D341Med (cell line): Measurements from ENCODE around the gene PKIB.
"Not testable (repeated sequence)": the region's sequence is repeated elsewhere in the genome, so short reads cannot be mapped to it uniquely, and the experiment has no call there.

Experiments used
- DNase-seq: peaks from one replicate; pipeline ENCODE4 v3.0.0; 2012; ENCODE audit warnings: low spot score

Gene PKIB

DNA sequence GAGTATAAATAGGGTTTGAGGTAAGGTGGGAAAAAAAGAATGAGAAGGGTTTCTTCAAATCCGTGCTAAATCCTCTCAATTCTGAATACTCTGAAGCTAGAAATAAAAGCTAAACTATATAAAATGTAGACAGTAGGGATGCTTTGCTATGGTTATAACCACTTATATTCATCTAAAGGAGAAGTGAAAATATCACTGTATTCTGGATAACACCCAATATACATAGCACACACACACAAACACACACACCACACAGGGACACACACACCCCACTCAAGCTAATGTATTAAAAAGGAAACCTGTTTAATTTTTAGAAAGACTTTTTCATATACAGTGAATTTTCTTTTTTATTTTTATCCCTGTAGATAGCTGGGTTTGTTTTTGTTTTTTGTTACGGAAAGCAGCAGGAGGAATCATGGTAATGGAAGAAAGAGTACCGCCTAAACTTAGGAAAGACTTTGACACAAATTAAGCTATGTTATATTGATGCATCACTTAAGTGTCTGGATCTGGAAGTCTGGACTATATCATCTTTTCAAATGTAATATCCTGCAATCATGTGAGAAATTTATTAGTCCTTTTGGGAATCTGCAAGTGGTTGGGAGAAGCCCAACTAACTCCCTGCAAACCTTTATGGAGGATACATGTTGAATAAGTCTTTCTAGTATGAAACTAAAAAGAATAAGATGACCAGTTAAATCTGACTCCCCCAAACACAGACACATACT is 100.9 kb downstream of the PKIB start:
- DNase-seq: no peak

DNA sequence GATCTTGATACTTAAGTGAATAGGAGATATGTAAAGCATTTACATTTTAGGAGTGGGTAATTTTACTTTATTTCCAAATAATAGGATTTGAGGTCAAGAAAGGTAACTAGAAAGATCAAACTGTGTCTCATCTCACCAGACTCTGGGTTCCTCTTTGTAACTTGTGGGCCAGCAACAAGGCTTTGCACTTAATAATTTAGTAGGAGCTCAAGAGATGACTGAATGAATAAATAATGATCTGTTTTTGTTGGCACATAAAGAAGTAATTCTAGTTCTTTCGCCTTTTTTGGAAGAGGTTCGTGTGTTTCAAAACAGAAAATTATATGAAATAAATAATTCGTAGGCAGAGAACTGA is 101.9 kb downstream of the PKIB start:
- no peak for DNase-seq

DNA sequence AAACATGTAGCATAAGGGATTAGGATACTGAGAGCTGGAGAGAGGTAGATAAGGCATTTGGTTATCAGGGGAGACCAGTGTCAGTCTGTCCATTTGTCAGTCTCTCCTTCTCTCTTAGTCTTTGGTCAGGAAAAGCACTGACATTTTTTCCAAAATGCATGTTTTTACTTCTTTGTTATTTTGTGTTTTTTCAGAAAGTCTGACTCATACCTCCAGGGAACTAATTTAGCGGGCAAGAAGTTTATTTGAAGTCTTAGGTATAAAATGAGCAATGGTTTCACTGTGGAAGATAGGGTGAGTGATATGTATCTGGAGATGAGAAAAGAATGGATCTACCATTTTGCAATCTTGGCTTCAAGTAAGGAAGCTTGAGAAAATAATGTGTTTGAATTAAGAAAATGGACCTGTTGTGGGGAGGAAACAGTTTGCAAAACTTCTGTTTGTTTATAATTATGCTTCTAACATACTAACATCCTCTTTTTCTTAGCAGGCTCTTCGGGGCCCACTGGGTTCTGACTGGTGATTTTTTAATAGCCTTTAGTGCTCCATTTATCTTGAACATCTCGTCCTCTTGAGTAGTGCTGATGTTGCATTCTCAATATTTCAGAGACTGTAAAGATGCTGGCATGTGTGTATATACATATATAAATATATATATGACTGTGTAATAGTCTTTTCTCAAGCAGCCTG is 102.4 kb downstream of the PKIB start:
- DNase-seq: no peak

DNA sequence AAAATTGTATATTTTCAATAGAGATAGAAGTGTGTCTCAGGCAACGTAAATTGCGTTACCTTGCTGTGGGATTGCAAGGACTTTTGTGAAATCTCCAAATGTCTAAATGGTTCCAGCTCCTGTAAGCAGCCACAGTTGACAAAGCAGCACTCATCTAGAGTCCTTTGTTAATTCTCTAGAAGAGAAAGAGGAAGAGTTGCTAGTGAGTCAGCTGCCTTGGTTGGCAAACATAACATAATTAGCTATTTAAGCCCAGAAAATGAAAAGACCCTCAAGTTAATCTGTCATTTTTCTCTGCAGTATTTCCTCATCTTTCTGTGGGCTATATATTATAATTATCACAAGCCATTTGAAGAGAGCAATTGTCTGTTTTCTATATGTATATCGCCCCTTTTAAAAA is 102.9 kb downstream of the PKIB start:
- no peak for DNase-seq

DNA sequence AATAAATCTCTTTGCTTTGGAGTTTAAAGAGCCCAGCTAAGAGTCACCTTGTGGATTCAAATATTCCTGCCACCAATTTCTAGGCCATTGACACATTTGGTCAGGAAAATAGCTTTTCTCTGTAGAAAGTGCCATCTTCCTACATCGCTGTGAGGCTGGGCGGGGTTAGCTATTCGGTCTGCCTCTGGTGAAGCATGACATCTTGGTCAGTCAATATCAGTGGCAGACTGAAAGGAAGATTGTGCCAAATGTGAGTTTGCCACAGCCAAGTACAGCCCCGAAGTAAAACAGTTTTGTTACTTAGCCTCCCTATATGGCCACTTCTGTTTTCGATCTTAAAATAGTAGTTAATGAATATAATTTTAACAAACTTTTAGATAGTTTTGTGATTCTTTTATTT is 103.9 kb downstream of the PKIB start:
- no peak for DNase-seq

DNA sequence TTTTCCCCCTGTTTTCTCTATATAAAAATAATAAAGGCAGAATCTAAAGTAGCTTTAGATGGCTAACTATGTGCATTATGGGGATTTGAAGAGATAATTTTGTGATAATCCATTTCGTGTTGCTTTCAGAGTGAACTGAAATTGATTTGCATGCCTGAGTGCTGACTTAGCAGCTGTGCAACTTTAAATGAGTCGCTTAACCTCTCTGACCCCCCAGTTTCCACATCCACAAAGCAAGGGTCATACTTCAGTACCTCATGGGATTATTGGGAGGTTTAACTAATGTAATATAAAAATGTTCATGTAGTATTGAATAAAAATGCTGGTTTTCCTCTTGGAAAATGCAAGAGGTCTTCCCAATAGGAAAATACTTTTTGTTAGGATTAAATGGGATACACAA is 105.5 kb downstream of the PKIB start:
- DNase-seq: no peak

DNA sequence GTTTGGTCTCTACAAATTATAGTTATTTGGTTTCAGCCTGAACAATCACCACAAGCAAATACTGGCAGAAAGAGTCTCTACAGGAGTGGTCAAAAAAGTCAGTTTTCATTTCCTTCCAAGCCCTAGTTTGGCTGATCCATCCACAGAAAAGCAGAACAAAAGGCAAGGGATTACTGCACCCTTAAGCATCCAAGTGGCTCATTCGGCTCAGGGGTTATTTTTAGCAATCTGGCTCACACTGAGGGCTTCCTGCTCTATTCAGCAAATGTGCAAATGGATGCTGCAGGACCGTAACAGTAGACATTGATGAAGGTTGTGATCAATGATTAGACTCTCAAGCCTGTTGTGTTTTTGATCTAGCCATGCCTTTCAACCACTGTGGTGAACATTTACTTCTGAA is 107.1 kb downstream of the PKIB start:
- peak; percentile 58 for DNase-seq

DNA sequence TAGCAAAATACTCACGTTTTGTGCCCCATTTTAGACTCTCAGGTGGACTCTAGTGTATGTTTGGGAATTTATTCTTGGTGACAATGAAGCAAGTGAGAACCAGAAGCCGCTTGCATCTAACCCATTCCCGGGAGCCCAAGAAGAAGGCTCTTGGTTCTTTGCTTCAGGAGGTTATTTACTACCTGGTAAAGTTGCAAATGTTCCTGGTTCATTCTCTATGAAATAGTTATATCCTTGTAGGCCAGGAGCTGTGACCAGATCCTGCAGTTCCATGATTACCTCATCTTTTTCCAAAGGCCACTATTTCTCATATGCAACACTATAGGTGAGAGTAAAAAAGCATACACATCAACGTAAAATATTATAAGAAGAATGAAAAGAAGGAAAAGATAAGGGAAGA is 108.4 kb downstream of the PKIB start:
- no peak for DNase-seq

DNA sequence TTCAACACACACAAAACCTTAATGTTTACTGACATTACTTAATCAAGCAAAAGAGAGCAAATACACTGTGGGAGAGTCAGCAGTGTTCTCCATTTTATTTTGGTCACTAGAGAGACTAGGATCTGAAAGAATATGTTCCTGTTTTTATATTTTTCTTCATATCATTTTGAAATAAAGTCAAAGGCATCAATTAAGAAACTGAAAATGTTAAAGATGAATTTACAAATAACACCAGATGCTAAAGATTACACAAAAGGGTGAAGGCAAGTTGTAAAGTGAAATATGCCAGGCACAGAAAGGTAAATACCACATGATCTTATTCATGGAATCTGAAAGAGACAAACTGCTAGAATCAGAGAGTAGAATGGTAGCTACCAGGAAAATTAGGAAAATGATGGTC is 109.0 kb downstream of the PKIB start:
- no peak for DNase-seq

DNA sequence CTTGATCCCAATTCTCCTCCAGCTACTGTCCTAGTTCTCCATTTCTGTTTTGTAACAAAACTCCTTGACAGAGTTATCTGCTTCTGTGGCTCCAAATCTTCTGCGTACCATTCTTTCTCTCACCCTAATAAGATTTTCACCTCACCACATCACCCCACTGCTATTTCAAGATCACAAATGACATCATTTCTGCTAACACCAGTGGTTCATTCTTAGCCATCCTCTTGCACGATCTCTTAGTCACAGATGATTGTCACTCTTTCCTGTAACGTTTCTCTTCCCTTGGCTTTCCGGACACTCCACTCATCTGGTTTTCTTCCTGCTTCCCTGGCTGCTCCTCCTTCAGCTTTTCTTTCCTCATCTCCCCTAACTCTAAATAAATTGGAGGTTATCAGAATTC is 112.5 kb downstream of the PKIB start:
- no peak for DNase-seq

DNA sequence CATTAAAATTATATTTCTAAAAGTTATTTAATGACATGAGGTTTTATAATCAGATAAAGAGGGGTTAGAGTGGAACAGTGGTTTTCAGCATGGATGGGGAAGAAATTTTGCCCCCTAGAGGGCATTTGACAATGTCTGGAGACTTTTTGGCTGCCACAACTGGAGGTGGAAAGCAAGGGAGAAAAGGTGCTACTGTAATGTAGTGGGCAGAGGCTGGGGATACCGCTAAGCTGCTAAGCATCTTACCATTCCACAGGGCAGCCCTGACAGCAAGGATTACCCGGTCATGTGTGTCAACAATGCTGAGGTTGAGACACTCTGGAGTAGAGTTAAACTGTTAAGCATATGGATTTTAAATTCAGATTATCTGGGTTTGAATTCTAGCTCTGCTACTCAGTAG is 116.4 kb downstream of the PKIB start:
- DNase-seq: peak; percentile 66

DNA sequence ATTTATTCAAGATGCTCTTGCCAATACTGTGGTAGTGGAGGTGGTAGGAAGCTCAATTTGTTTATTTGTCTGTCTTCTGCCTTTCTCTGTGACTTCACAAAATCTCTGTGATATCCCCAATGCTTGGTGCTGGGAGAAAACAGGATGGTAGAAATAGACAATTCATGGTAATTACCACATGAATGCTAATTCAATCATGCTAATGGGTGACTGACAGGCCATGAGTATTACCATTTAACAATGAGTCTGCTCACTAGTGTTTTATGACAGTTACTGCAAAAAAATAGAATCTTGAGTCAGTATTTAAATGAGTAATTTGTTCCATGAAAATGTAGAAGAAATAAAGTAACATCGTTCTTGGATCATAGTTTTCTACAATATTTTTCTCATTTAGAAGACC is 117.0 kb downstream of the PKIB start:
- DNase-seq: no peak

DNA sequence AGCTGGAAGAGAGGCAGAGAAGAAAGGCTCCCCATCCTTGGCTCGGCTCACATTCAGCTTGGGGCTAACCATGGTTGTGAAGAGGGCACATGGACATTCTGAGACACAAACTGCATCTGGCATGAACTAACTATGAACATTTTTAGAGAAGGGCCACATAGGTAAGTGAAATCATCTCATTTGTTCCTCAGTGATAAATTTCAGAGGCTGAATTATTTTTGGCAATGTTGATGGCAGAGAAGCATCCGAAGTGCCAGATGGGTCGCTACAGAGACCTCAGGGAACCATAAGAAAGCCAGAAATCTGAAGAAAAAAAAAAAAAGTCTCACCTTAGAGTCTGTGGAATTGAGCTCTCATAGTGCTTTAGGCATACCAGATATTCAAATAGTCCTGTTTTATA is 120.1 kb downstream of the PKIB start:
- no peak for DNase-seq

DNA sequence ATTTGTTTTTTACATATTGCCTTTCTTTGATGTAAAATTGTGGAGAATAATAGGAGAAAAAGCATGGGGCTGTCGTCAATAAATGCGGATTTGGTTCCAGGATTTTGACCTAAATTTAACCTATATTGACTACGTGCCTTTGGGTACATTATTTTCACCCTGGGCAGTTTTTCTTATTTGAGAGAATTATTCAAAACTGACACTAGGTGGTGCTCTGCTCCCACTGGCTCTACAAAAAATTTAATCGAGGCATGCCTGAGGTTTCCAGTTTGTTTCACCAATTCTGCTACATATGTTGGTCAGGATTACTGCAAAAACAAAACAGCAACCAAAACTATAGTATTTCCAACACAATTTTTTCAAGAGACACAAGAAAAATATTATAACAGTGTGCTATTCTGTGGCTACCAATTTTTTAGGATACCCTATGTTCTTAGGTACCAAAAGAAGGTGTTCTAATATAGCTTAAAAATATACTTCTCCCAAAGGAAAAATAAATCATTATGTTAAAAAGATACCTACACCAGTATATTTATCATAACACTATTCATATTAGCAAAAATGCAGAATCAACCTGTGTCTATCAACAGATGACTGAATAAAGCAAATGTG is 120.7 kb downstream of the PKIB start:
- peak; percentile 37 for DNase-seq

DNA sequence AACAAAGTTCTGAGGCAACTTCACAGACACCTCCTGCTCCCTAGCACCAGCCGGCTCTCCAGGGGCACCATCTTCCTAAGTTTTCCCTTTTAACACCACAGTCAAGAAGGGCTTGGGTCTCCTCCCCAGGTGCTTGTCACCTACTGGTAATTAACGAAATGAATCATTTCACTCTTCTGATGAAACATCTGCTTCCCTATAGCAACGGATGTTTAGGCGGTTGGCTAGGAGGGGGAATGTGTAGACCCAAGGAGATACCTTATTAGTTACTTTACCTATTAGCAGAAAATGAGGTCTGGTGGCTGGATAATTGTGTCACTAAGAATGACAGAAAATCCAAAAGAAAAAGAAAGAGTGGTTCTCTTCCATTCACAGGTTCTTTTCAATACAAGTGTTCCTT is 123.1 kb downstream of the PKIB start:
- no peak for DNase-seq

DNA sequence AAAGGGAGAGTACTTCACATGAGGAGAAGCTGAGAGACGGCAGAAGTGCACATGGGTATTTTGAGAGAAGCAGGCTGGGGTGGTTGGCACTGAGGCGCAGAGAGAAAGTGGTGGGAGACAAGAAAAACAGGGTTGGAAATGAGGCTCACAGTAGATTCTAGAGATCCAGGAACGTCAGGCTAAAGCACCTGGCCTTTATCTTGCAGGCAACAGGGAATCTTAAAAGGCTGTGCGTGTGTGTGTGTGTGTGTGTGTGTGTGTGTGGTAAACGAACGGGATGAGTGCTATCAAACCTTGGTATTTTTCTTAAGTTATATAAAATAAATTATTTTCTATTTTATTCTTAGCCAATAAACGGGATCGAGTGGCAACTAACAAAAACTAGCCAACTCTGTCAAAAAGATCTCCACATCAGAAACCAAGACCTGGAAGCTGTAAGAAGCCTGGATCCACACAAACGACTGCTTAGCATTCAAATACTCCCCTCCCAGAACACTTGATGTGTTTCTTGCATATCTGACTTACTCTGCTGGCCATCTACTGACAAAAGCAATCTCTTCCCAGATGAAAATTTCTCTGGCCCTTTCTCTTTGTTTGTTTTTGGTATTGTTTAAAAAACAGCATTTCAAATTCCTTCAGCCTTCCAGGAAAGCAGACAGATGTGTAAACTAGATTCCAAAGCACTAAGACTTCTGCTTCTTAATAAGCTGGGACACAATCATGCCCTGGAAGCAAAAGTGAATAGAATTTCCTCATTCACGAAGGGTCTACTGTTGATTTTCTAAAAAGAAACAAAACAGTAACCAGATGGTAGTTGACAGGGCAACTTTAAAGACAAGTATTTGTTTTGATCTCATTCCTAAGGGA is 124.6 kb downstream of the PKIB start:
- no peak for DNase-seq

DNA sequence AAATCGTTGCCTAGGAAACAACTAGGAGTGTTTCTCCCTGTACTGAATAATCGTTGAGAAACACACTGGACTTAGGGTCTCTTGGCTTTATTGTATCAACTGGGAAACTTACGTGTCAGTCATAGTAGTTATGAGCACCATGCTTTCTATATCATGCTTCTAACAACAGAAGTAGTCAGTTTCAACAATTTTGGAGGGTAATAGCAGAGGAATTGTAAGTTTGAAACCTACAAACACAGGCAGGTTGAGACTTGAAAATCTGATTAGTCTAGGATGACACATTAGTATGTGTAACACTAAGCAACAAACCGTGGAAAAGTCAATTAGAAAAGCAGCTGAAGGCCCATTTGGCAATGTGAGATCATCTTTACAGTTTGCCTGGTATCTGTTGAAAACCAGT is 125.4 kb downstream of the PKIB start:
- DNase-seq: no peak

DNA sequence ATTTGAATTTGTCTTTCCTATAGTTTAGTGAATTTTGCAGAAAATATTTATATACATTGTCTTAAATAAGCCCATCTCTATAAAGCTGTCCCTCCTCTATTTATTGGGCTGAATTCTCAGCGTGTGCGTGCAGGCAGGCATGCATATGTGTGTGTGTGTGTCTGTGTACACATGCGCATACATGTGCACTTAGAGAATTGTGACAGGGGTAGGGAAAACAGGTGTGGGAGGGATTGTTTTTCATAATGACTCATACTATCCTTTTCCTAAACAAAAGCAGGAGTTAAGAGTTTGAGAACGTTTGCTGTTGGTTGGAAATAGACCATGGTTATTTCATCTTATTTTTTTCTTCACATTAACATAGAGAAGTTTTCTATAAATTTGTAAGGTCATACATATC is 126.0 kb downstream of the PKIB start:
- DNase-seq: no peak

DNA sequence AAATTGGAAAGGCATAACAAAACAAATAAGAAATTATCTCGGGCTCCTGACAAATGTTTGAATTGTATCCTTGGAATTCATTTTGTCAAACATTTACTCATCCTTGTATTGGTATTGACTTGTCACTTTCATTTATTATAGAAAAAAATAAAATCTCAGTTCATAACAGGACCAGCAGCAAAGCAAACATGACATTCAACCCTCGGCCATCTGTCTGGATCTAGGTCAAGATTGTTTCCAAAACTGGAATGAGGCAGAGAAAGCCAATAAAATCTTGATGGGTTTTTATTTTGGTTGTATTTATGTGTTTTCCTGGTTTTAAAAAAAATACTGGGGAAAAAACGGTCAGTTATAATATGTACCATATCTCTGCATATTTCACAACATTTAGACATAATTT is 126.4 kb downstream of the PKIB start:
- no peak for DNase-seq

DNA sequence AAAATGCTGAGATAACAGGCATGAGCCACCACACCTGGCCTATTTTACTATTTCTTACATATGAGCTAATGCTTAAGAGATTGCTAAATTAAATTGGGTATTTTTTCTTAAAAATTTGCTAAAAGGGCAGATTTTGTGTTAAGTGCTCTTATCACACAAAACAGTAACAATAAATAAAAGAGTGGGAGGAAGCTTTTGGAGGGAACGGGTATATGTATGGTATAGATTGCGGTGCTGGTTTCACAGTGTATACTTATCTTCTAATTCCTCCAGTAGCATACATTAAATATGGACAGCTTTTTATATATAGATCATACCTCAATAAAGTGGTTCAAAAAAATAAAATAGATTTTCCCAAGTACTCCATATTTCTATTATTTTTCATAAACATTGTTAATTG is 129.9 kb downstream of the PKIB start:
- DNase-seq: no peak

DNA sequence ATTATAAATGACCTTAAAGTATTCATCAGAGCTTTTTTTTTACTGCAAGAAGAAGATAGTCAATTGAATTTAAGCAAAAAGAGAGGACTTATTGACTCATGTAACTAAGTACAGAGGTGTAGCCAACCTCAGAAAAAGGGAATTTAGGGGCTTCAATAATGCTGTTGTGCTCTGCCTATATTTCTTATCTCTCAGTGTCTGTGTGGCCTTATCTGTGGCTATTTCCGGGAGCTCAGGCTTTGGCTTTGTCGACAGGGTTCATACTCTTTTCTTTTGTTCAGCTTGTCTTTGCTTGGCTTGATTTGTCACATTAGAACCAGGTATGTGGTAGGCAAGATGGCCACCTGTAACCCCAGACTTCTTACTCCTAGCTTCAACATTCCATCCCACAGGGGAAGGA is 130.7 kb downstream of the PKIB start:
- DNase-seq: no peak

DNA sequence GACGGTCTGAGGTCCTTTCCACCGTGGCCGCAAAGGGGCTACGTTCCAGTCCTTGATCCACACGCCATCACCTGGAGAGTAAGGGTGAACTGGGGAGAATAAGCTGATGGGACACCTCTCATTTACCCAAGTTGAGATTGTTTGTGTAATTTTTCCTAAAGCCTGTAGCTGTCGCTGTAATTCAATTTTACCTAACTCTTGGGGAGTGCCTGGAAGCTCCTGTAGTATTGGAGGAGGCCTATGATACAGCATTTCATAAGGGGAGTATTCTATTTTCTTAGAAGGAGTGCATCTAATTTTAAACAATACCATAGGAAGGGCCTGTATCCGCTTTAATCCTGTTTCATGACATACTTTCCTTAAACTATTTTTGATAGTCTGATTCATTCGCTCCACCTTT is 134.0 kb downstream of the PKIB start:
- peak; percentile 22 for DNase-seq

DNA sequence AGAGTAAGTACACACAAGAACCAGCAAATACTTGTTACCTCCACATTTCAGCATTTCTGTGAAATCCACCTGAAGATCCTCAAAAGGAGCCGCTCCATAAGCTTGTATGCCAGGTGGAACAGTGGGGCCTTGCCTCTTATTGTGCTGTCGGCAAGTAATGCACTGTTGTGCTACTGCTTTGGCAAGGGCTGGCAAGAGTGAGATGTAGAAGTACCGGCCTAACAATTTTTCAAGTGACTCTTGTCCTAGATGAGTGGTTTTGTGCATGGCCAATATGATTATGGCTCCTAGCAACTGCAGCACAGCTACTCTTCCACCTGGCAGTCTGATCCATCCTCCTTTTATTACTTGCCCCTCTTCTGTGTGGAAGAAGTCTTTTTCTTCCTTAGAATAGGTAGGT is 134.7 kb downstream of the PKIB start:
- not testable (repeated sequence) for DNase-seq
